GM21515 (cell line): Measurements from ENCODE around the gene TRIM71.
A peak's percentile ranks its signal among the peaks of the same experiment; 100 is the strongest.
"Not testable (repeated sequence)": the region's sequence is repeated elsewhere in the genome, so short reads cannot be mapped to it uniquely, and the experiment has no call there.

Experiments
- ATAC-seq: cut with Tn5 transposase; IDR thresholded peaks from one replicate; pipeline ENCODE4 v1.9.1; 2021; ENCODE audit not compliant: unreplicated experiment

The TRIM71 gene

GRCh38 chr3:32922078-32922477, 104.3 kb downstream of the TRIM71 start:
- ATAC-seq = no peak

GRCh38 chr3:32930161-32930560, 112.4 kb downstream of the TRIM71 start:
- ATAC-seq = no peak

- not testable (repeated sequence) for ATAC-seq
Observed at GRCh38 chr3:32931273-32931672, 113.5 kb downstream of the TRIM71 start.

GRCh38 chr3:32934150-32934742, 116.4 kb downstream of the TRIM71 start:
- no peak for ATAC-seq

- no peak for ATAC-seq
Observed at GRCh38 chr3:32937331-32937730, 119.5 kb downstream of the TRIM71 start.

- ATAC-seq = not testable (repeated sequence)
Observed at GRCh38 chr3:32939531-32940284, 121.9 kb downstream of the TRIM71 start.

GRCh38 chr3:32940726-32941125, 122.9 kb downstream of the TRIM71 start:
- ATAC-seq = no peak

- no peak for ATAC-seq
Observed at GRCh38 chr3:32945136-32945535, 127.3 kb downstream of the TRIM71 start.

- not testable (repeated sequence) for ATAC-seq
Observed at GRCh38 chr3:32945598-32945997, 127.8 kb downstream of the TRIM71 start.

- peak; percentile 20 for ATAC-seq
Observed at GRCh38 chr3:32946973-32947788, 129.4 kb downstream of the TRIM71 start.
